Fibroblast of skin of right biceps (primary cell): ENCODE data around the gene CASP10.
"Not testable (repeated sequence)": the region's sequence is repeated elsewhere in the genome, so short reads cannot be mapped to it uniquely, and the experiment has no call there.

ENCODE experiments used
- DNase-seq: peaks from one replicate; pipeline ENCODE4 v3.0.0-alpha.2; 2013

Gene CASP10

DNA sequence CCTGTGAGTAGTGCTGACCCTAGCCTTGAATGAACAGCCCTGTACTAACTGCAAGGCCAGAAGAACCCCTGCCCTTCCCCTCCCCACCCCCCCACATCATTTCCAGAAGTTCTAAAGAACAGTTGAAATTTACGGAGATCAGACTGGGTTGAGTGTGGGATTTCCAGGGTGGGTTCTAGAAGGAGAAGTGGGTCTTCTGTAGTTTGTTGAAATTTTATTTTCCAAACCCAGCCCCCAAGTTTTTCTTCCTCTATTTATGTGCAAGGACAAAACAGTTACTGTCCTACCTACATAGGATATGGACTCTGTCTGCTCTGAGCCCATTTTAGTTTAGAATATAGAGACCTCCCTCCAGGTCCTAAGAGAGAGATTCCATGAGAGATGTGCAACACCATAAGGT, 26.3 kb upstream of the CASP10 start:
- no peak for DNase-seq

- no peak for DNase-seq
These were observed 25.2 kb upstream of the CASP10 start for GRCh38 chr2:201157694-201158093.

GRCh38 chr2:201158111-201158929, 24.6 kb upstream of the CASP10 start:
- DNase-seq, result peak; percentile 77

GRCh38 chr2:201164166-201164565, 18.8 kb upstream of the CASP10 start:
- no peak for DNase-seq

GRCh38 chr2:201167546-201167945, 15.4 kb upstream of the CASP10 start:
- DNase-seq, result no peak

DNA sequence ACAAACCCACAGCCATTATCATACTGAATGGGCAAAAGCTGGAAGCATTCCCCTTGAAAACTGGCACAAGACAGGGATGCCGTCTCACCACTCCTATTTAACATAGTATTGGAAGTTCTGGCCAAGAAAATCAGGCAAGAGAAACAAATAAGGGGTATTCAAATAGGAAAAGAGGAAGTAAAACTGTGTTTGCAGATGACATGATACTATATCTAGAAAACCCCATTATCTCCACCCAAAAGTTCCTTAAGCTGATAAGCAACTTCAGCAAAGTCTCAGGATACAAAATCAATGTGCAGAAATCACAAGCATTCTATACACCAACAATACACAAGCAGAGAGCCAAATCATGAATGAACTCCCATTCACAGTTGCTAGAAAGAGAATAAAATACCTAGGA, 14.4 kb upstream of the CASP10 start:
- not testable (repeated sequence) for DNase-seq

DNA sequence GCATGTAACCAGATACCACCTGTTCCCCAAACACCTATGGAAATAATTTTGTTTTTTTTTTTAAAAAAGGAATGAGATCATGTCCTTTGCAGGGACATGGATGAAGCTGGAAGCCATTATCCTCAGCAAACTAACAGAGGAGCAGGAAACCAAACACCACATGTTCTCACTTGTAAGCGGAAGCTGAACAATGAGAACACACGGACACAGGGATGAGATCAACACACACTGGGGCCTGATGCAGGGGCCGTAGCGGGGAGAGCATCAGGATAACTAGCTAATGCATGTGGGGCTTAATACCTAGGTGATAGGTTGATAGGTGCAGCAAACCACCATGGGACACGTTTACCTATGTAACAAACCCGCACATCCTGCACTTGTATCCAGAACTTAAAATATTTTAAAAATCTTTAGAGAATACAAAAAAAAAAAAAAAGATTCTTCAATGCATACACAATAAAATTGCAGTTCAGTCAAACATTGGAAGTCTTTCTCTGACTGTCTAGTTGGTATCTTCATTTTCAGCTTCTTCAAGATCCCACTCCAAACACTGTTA, 11.6 kb upstream of the CASP10 start:
- no peak for DNase-seq

GRCh38 chr2:201172279-201172678, 10.7 kb upstream of the CASP10 start:
- DNase-seq, result no peak

GRCh38 chr2:201174687-201175086, 8.3 kb upstream of the CASP10 start:
- DNase-seq, result no peak

DNA sequence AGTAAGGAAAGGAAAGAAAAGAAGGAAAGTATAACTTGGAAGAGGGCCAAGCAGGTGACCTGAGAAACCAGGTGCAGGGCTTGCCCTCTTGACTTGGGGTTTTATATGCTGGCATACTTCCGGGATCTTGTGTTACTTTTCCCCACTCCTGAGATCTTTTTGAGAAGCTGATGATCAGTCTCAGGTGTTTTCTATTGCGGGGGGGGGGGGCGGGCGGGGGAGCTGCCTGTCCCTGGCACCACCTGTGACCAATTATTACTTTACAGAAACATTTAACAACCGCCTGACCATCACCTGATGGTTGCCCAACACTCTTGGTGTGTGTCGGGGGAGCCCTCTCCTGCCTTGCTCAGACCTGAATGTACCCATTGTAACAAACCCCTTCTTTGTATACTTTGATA, 6.9 kb upstream of the CASP10 start:
- no peak for DNase-seq

GRCh38 chr2:201180010-201180409, 2.9 kb upstream of the CASP10 start:
- no peak for DNase-seq

- no peak for DNase-seq
These were observed 405 bp downstream of the CASP10 start for GRCh38 chr2:201183365-201183727.

DNA sequence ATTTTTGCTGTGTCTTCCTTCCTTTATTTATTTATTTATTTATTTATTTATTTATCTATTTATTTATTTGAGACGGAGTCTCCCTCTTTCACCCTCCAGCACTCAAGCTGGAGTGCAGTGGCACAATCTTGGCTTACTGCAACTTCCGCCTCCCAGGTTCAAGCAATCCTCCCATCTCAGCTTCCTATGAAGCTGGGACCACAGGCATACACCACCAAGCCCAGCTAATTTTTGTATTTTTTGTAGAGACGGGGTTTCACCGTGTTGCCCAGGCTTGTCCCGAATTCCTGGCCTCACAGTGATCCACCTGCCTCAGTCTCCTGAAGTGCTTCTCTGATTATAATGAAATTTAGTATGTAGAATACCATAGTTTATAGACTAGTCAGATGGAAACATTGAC, 894 bp downstream of the CASP10 start:
- DNase-seq, result not testable (repeated sequence)

DNA sequence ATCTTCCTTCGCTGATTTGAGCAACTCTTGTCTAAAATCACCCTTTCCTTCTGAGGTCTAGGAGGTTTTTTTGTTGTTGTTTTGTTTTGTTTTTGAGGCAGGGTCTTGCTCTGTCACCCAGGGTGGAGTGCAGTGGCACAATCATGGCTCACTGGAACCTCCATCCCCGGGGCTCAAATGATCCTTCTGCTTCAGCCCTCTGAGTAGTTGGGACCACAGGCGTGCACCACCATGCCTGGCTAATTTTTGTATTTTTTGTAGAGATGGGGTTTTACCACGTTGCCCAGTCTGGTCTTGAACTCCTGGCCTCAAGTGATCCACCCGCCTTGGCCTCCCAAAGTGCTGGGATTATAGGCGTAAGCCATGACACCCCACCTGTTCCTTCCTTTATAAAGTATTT, 1.3 kb downstream of the CASP10 start:
- DNase-seq, result not testable (repeated sequence)

- no peak for DNase-seq
These were observed 2.9 kb downstream of the CASP10 start for GRCh38 chr2:201185863-201186262.

DNA sequence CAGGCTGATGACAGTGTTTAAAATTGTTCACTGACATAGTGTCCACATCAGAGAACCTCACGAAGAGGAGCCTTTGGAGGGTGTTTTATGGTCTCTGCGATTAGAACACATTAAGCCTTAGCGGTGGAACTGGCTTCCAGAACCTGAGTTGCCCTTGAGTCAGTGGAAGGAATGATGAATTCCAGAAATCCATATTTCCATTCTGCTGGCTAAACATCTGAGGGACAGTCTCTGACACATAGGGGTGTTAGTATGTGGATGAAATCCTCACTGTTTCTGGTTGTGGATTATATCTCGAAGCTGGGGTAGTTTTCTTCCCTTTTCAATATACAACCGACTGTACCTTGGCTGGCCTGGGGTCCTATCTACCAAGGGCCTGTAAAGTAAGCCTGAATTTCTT, 4.0 kb downstream of the CASP10 start:
- DNase-seq, result no peak

DNA sequence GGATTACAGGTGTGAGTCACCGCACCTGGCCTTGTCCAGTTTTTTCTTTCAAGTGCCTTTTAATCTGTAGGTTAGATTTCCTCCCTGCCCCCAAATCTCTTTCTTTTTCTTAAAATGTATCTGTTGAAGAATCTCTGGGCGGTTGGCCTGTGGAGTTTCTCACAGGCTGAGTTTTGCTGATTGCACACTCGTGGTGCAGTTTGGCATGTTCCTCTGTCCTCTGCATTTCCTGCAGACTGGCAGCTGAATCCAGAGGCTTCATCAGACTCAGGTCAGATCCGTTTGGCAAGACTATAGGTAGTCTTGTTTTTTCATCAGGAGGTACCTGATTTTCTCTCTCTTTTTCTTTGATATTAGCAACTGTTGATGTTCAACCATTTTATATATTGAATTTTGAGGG, 5.5 kb downstream of the CASP10 start:
- no peak for DNase-seq

DNA sequence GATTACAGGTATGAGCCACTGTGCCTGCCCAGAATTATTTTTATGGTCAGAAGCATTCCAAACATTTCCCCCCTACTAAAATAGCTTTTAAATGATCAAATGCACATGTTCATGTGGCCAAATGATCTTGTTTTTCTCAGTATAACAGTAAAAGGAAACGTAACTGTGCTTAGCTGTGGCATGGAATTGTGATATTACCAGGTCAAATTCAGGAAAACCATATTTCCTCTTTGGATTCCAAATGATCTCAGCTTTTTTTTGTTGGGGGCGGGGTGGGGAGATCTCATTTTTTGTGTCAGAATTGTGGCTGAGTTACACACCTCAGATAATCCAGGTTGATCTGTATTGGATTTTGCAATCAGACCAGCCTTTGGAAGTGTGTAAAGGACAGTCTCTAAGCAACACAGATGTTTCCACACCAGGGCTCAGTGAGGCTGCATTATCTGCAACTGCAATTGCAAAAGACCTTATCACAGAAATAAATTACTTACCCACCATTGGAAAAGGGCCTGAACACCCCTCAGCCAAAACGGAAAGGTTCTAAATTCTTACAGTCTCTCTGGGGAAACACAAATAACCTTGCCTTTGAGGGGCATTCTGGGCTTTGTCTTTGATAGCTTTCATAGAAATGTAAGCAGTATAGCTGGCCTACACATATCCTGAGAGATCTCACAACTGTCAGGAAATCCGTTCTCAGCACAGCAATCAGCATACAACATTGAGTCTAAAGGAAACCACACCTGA, 8.4 kb downstream of the CASP10 start:
- no peak for DNase-seq

DNA sequence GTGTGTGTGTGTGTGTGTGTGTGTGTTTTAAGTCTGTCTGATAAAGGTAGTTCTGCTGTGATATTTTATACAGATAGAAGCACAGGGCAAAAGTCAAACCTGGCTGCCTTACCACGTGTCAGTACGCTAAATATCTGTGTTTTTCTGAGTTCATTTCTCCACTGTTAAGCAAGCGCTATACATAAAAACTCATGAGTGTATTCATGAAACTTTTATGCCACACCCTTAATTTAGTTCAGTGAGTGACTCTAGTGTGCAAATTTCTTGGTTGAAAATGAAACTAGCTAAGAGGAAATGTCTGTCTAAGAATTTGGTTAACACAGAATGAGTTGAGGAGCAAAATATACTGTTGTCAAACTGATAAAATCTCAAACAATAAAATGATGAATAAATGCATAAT, 11.2 kb downstream of the CASP10 start:
- no peak for DNase-seq

DNA sequence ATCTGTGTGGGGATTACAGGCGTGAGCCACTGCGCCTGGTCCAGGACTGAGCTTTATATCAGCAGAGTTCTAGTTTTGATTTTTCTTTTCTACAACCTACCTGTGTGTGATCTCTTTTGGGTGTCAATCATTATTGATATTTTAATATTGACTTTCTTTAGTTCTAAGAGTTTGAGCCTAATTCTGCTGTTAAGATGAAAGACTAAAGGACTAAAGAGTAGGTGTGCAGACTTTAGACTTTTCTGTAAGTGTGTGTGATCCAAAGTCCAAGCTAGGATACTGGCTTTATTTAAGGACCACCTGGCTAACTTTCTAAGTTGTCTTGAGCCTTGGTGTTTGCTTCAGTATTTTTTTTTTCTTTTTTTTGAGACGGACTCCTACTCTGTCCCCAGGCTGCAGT, 12.4 kb downstream of the CASP10 start:
- DNase-seq, result no peak

GRCh38 chr2:201196003-201196402, 13.1 kb downstream of the CASP10 start:
- DNase-seq, result no peak

- DNase-seq, result no peak
These were observed 13.9 kb downstream of the CASP10 start for GRCh38 chr2:201196803-201197202.

GRCh38 chr2:201197781-201198180, 14.8 kb downstream of the CASP10 start:
- no peak for DNase-seq

GRCh38 chr2:201199847-201200246, 16.9 kb downstream of the CASP10 start:
- DNase-seq, result no peak
